HL-60 (cell line): ENCODE measurements around the gene ARID1A.
A peak's percentile ranks its signal among the peaks of the same experiment; 100 is the strongest.

Source experiments
- DNase-seq, 2 experiments: peaks; one replicate each; pipeline ENCODE4 v3.0.0-alpha.2; 2010 to 2020; ENCODE audit warnings: low read depth in 1 of 2, low spot score in 1 of 2
- H3K27ac ChIP-seq: fragments of 250-450 bp; sonication (Bioruptor Pico); replicated peaks from 2 replicates; pipeline ENCODE4 v1.5.1; 2020; ENCODE audit warnings: mild to moderate bottlenecking, moderate library complexity
- H3K27me3 ChIP-seq: fragments of 250-450 bp; sonication (Bioruptor Pico); 2 replicates; pipeline ENCODE4 v1.5.1; 2021; ENCODE audit warnings: mild to moderate bottlenecking, moderate library complexity; ENCODE audit not compliant: insufficient read depth, poor library complexity, severe bottlenecking
- H3K4me3 ChIP-seq: replicated peaks from 2 replicates; pipeline ENCODE4 v1.5.1; 2011; ENCODE audit warnings: mild to moderate bottlenecking, control low read depth, low read length; ENCODE audit not compliant: insufficient read depth
- CTCF ChIP-seq: IDR thresholded peaks from one replicate; pipeline ENCODE4 v1.5.1; 2011; ENCODE audit warnings: low read length, control low read depth, inconsistent platforms; ENCODE audit not compliant: insufficient read depth
- GABPA ChIP-seq: IDR thresholded peaks from 2 replicates; pipeline ENCODE4 v1.6.1; 2012; ENCODE audit warnings: low read depth
- POLR2AphosphoS5 ChIP-seq: IDR thresholded peaks from 2 replicates; pipeline ENCODE4 v1.6.1; 2012; ENCODE audit warnings: low read depth
- REST ChIP-seq: IDR thresholded peaks from 2 replicates; pipeline ENCODE4 v1.6.1; 2012; ENCODE audit warnings: low read depth; ENCODE audit not compliant: insufficient replicate concordance
- SPI1 ChIP-seq: IDR thresholded peaks from 2 replicates; pipeline ENCODE4 v1.6.1; 2012; ENCODE audit warnings: low read depth, mild to moderate bottlenecking, borderline replicate concordance

The ARID1A gene

GRCh38 chr1:26694638-26695355 is 1.0 kb upstream of the ARID1A start:
- DNase-seq: no peak
- peak overlapping the region; percentile 97 for H3K27ac ChIP-seq
- H3K4me3 ChIP-seq: peak overlapping the region; percentile 42
- TF ChIP-seq CTCF (no peak), GABPA (no peak), POLR2AphosphoS5 (no peak), REST (no peak), SPI1 (no peak)
- H3K27me3 ChIP-seq: no peaks in the 10 kb centered on the region

GRCh38 chr1:26696119-26696653 is 371 bp downstream of the ARID1A start:
- no peak for TF ChIP-seq CTCF
- TF ChIP-seq REST: no peak
- TF ChIP-seq POLR2AphosphoS5: no peak
- TF ChIP-seq GABPA: no peak
- no peak for TF ChIP-seq SPI1
- Histone ChIP-seq H3K27ac (peak overlapping the region; percentile 97), H3K4me3 (peak overlapping the region; percentile 83), H3K27me3 (no peaks in the 10 kb centered on the region)
- no peak for DNase-seq

- Histone ChIP-seq H3K27me3 (no peaks in the 10 kb centered on the region), H3K27ac (peak overlapping the region; percentile 90), H3K4me3 (peak overlapping the region; percentile 83)
- DNase-seq: peak in 1 of 2 experiments; percentile 60
- TF ChIP-seq CTCF: no peak
- TF ChIP-seq POLR2AphosphoS5: peak; percentile 55; the same call in 1 of the 2 replicates
Measured at GRCh38 chr1:26696654-26697430, 1.0 kb downstream of the ARID1A start.
